Coronary artery (tissue), 2 donors: ENCODE measurements around the gene FOXQ1.

Experiments
- DNase-seq: peaks from one replicate; pipeline ENCODE4 v3.0.0-alpha.2; 2017; ENCODE audit warnings: low spot score
- H3K27ac ChIP-seq, 2 donors: fragments of 200-600 bp; sonication (generic); one replicate each; pipeline ENCODE4 v1.5.1; 2016 to 2019
- H3K4me3 ChIP-seq: fragments of 200-600 bp; sonication (generic); 2 replicates; pipeline ENCODE4 v1.5.1; 2016; ENCODE audit warnings: mild to moderate bottlenecking, moderate library complexity
- CTCF ChIP-seq: fragments of 200-600 bp; sonication (generic); IDR thresholded peaks from one replicate; pipeline ENCODE4 v1.5.1; 2019; ENCODE audit warnings: antibody characterized with exemption

The FOXQ1 gene

GRCh38 chr6:1267057-1267732, 44.7 kb upstream of the FOXQ1 start:
- TF ChIP-seq CTCF = no peak
- Histone ChIP-seq H3K4me3 (no peak overlapping the region), H3K27ac (no peak overlapping the region)
- DNase-seq = no peak

- H3K4me3 ChIP-seq = no peak overlapping the region
- no peak for DNase-seq
- no peak overlapping the region for H3K27ac ChIP-seq
- no peak for TF ChIP-seq CTCF
Observed at GRCh38 chr6:1267790-1268762, 43.8 kb upstream of the FOXQ1 start.

- no peak overlapping the region for H3K4me3 ChIP-seq
- no peak overlapping the region for H3K27ac ChIP-seq
- no peak for TF ChIP-seq CTCF
- DNase-seq = no peak
Observed at GRCh38 chr6:1271071-1271763, 40.7 kb upstream of the FOXQ1 start.

GRCh38 chr6:1278061-1278720, 33.7 kb upstream of the FOXQ1 start:
- no peak overlapping the region for H3K27ac ChIP-seq
- DNase-seq = no peak
- no peak for TF ChIP-seq CTCF
- no peak overlapping the region for H3K4me3 ChIP-seq

GRCh38 chr6:1279065-1279464, 32.8 kb upstream of the FOXQ1 start:
- DNase-seq = no peak
- no peak overlapping the region for H3K27ac ChIP-seq
- TF ChIP-seq CTCF = no peak
- H3K4me3 ChIP-seq = no peak overlapping the region

- no peak for TF ChIP-seq CTCF
- H3K4me3 ChIP-seq = no peak overlapping the region
Observed at GRCh38 chr6:1280666-1281300, 31.1 kb upstream of the FOXQ1 start.

More at GRCh38 chr6:1280666-1281300, 31.1 kb upstream of the FOXQ1 start:
- no peak for DNase-seq
- no peak overlapping the region for H3K27ac ChIP-seq
